DND-41 (cell line): ENCODE results near the gene FOXD3.

ENCODE experiments used
- EZH2 ChIP-seq: IDR thresholded peaks from 3 replicates; pipeline ENCODE4 v1.6.1; 2012; ENCODE audit warnings: borderline replicate concordance, low read depth, mild to moderate bottlenecking, moderate library complexity, low read length, inconsistent platforms; ENCODE audit not compliant: severe bottlenecking
- TF ChIP-seq, protein P1 (sequence below): IDR thresholded peaks from 2 replicates; pipeline ENCODE4 v1.5.1; 2012; ENCODE audit warnings: borderline replicate concordance, low read length, moderate library complexity, mild to moderate bottlenecking; ENCODE audit not compliant: poor library complexity, severe bottlenecking; ENCODE audit errors: extremely low read depth

DNA sequence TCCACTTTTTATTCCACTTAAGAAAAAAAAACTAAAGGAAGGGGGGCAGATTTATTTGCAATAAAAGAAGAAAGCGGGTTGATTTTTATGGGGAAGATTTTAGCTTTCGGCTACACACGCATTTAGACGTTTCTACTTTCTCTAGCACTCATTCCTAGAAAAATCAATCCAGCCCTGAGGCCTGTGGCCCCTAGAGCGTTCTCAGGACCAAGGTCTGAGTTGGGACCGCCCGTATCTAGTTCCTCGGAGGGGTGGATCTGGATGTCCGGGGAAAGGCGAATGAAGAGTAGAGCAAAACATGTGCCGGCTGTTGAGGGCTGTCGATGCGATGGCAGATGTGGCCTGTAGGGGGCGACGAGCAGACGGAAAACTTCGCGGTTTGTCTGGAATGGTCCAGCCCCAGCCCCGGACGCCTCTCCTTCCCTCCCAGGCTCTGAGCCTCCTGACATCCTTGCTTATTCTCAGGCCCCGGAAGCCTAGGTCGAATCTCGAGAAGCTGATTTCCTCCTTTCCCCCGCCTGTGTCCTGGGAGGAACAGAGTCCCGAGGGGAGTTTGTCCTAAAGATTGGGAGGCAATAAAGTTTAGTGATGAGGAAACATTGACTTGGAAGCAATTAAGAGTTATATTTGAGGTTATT, 5.2 kb downstream of the FOXD3 start:
- TF ChIP-seq, protein P1, sequence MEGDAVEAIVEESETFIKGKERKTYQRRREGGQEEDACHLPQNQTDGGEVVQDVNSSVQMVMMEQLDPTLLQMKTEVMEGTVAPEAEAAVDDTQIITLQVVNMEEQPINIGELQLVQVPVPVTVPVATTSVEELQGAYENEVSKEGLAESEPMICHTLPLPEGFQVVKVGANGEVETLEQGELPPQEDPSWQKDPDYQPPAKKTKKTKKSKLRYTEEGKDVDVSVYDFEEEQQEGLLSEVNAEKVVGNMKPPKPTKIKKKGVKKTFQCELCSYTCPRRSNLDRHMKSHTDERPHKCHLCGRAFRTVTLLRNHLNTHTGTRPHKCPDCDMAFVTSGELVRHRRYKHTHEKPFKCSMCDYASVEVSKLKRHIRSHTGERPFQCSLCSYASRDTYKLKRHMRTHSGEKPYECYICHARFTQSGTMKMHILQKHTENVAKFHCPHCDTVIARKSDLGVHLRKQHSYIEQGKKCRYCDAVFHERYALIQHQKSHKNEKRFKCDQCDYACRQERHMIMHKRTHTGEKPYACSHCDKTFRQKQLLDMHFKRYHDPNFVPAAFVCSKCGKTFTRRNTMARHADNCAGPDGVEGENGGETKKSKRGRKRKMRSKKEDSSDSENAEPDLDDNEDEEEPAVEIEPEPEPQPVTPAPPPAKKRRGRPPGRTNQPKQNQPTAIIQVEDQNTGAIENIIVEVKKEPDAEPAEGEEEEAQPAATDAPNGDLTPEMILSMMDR = peak; percentile 77
- TF ChIP-seq EZH2 = no peak
